BLaER1 treated with 17β-estradiol and CSF1 and Interleukin-3, amounts not matched to agents 10 nM and 100 nM (cell line): Measurements from ENCODE around the gene OR52A1.
"Not testable (repeated sequence)": the region's sequence is repeated elsewhere in the genome, so short reads cannot be mapped to it uniquely, and the experiment has no call there.

Experiments
- H3K27ac ChIP-seq, 11 experiments: shearing (Covaris generic); formaldehyde crosslinking; 2 replicates each; pipeline ENCODE4 v1.8.1; 2022
- H3K27me3 ChIP-seq, 11 experiments: shearing (Covaris generic); formaldehyde crosslinking; 2 replicates each; pipeline ENCODE4 v1.8.1; 2022
- H3K36me3 ChIP-seq, 11 experiments: shearing (Covaris generic); formaldehyde crosslinking; 2 replicates each; pipeline ENCODE4 v1.8.1; 2022
- H3K4me1 ChIP-seq, 10 experiments: shearing (Covaris generic); formaldehyde crosslinking; 2 replicates each; pipeline ENCODE4 v1.8.1; 2022
- H3K4me2 ChIP-seq, 11 experiments: shearing (Covaris generic); formaldehyde crosslinking; 2 replicates each; pipeline ENCODE4 v1.8.1; 2022
- H3K4me3 ChIP-seq, 10 experiments: shearing (Covaris generic); formaldehyde crosslinking; 2 replicates each; pipeline ENCODE4 v1.8.1; 2022
- H3K9ac ChIP-seq, 11 experiments: shearing (Covaris generic); formaldehyde crosslinking; 2 replicates each; pipeline ENCODE4 v1.8.1; 2022
- H3K9me3 ChIP-seq, 11 experiments: shearing (Covaris generic); formaldehyde crosslinking; replicated peaks in 1 of 11; 2 replicates each; pipeline ENCODE4 v1.8.1; 2022
- H4K20me1 ChIP-seq, 11 experiments: shearing (Covaris generic); formaldehyde crosslinking; 2 replicates each; pipeline ENCODE4 v1.8.1; 2022
- Cebpa-rat ChIP-seq, 11 experiments: shearing (Covaris generic); IDR thresholded peaks; 2 replicates each; pipeline ENCODE4 v1.8.1; 2022

Gene OR52A1

DNA sequence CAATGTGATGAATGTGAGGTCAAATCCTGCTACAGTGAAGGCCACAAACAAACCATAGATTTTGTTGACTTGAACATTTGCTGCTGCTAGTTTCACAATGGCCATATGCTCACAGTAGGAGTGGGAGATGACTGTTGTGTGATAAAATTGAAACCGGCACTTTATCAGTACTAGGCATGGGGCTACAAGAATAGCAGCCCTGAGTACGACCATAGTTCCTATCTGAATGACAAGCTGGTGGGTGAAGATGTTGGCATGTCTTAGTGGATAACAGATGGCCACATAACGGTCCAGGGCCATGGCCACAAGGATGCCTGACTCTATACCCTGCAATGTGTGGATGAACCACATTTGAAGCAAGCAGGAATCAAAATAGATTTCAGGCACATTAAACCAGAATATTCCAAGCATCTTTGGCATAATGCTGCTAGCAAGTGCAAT lies 2.8 kb downstream of the OR52A1 start:
- H3K36me3 ChIP-seq, result no peaks in the 10 kb centered on the region
- no peak overlapping the region for H3K4me2 ChIP-seq
- no peaks in the 10 kb centered on the region for H3K27me3 ChIP-seq
- peaks cover 0 to 28% (median 0%) of the 10 kb centered on the region in 10 experiments; a peak in 6 of 20 replicates for H3K4me1 ChIP-seq
- TF ChIP-seq Cebpa-rat (IDR thresholded peaks at IDR 0.05), result no peak
- H3K9ac ChIP-seq, result no peak overlapping the region
- H3K4me3 ChIP-seq, result no peak overlapping the region
- no peak overlapping the region for H3K27ac ChIP-seq
- no peaks in the 10 kb centered on the region for H4K20me1 ChIP-seq
- H3K9me3 ChIP-seq, result no peaks in the 10 kb centered on the region

DNA sequence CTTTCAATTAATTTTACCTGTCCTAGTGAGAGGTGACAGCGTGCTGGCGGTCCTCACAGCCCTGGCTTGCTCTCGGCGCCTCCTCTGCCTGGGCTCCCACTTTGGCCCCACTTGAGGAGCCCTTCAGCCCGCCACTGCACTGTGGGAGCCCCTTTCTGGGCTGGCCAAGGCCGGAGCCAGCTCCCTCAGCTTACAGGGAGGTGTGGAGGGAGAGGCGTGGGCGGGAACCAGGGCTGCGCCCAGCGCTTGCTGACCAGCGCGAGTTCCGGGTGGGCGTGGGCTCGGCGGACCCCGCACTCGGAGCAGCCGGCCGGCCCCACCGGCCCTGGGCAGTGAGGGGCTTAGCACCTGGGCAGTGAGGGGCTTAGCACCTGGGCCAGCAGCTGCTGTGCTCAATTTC lies 10.4 kb downstream of the OR52A1 start:
- not testable (repeated sequence) for H4K20me1 ChIP-seq, H3K27ac ChIP-seq, H3K4me2 ChIP-seq, H3K4me1 ChIP-seq, H3K27me3 ChIP-seq, H3K4me3 ChIP-seq, H3K9me3 ChIP-seq, H3K9ac ChIP-seq, H3K36me3 ChIP-seq

- TF ChIP-seq Cebpa-rat (IDR thresholded peaks at IDR 0.05), result no peak
Observed at GRCh38 chr11:5137996-5138395, 16.6 kb downstream of the OR52A1 start, which contains the start of gene OR52A5. Gene OR52A5 (minus strand): TSS chr11:5138356. CDS start chr11:5132642, 5,714 bp downstream.

GRCh38 chr11:5137014-5137413 lies 17.5 kb downstream of the OR52A1 start:
- H3K9ac ChIP-seq, result no peak overlapping the region
- no peak overlapping the region for H3K4me2 ChIP-seq
- H3K36me3 ChIP-seq, result no peaks in the 10 kb centered on the region
- no peak for TF ChIP-seq Cebpa-rat (IDR thresholded peaks at IDR 0.05)
- no peaks in the 10 kb centered on the region for H3K9me3 ChIP-seq
- H3K4me3 ChIP-seq, result no peak overlapping the region
- no peaks in the 10 kb centered on the region for H3K27me3 ChIP-seq
- H3K4me1 ChIP-seq, result no peaks in the 10 kb centered on the region
- H4K20me1 ChIP-seq, result no peaks in the 10 kb centered on the region
- no peak overlapping the region for H3K27ac ChIP-seq

More at GRCh38 chr11:5137996-5138395, 16.6 kb downstream of the OR52A1 start, which contains the start of gene OR52A5:
- H3K27me3 ChIP-seq, result no peaks in the 10 kb centered on the region
- no peaks in the 10 kb centered on the region for H3K9me3 ChIP-seq
- no peak within 1 kb of the TSS for H3K4me3 ChIP-seq
- H3K4me2 ChIP-seq, result no peak within 1 kb of the TSS
- H3K4me1 ChIP-seq, result no peaks in the 10 kb centered on the region
- H4K20me1 ChIP-seq, result no peaks in the 10 kb centered on the region
- no peak within 1 kb of the TSS for H3K9ac ChIP-seq
- no peaks in the 10 kb centered on the region for H3K36me3 ChIP-seq
- no peak within 1 kb of the TSS for H3K27ac ChIP-seq

DNA sequence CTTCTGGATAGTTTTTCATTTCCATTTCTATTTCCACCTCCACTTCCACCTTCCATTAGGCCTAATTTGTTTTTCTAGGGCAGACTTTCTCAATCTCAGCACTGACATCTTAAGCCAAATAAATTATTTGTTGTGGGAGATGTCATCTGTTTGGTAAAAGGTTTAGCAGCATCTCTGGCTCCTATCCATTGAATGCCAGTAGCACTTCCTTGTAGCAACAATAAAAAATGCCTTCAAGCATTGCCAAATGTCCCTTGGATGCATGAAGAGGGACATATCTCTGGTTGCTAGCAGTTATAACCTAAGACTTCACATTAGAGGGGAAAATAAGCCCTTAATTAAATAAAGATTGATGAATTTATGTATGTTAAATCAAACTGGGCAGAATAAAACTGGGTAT lies 18.3 kb downstream of the OR52A1 start:
- Histone ChIP-seq H3K9me3 (no peaks in the 10 kb centered on the region), H3K4me2 (no peak overlapping the region), H3K36me3 (no peaks in the 10 kb centered on the region), H3K9ac (no peak overlapping the region), H3K27ac (no peak overlapping the region), H3K27me3 (no peaks in the 10 kb centered on the region), H3K4me3 (no peak overlapping the region), H4K20me1 (no peaks in the 10 kb centered on the region), H3K4me1 (no peaks in the 10 kb centered on the region)
- no peak for TF ChIP-seq Cebpa-rat (IDR thresholded peaks at IDR 0.05)

GRCh38 chr11:5131584-5132335 lies 22.8 kb downstream of the OR52A1 start:
- no peak for TF ChIP-seq Cebpa-rat (IDR thresholded peaks at IDR 0.05)
- Histone ChIP-seq H3K27me3 (no peaks in the 10 kb centered on the region), H3K9ac (no peak overlapping the region), H3K36me3 (no peaks in the 10 kb centered on the region), H3K9me3 (no peaks in the 10 kb centered on the region), H3K4me1 (no peaks in the 10 kb centered on the region), H3K27ac (no peak overlapping the region), H3K4me2 (no peak overlapping the region), H3K4me3 (no peak overlapping the region), H4K20me1 (no peaks in the 10 kb centered on the region)

DNA sequence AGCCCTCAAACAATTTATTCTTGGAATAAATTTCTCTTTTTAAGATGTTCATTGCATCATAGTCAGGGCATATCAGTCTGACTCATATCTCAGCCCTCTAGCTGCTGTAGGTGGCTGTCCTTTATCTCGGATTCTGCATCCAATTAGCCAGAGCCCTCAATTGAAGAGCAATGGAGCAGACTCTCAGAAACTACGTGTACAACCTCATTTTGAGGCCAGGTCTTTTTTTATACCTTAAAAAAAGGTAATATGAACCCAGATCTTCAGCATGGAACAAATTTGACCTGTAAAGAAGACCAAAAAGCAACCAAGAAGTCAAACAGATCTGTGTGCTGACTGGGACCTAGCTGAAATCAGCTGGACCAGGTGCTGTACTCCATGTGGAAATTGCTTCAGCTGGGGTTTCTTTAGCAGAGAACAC lies 25.1 kb downstream of the OR52A1 start:
- no peak overlapping the region for H3K27ac ChIP-seq
- no peak overlapping the region for H3K4me3 ChIP-seq
- H3K4me2 ChIP-seq, result no peak overlapping the region

GRCh38 chr11:5124891-5125620 lies 29.5 kb downstream of the OR52A1 start:
- no peak for TF ChIP-seq Cebpa-rat (IDR thresholded peaks at IDR 0.05)
- H3K27ac ChIP-seq, result no peak overlapping the region
- no peaks in the 10 kb centered on the region for H3K4me1 ChIP-seq
- H3K9me3 ChIP-seq, result no peaks in the 10 kb centered on the region
- H3K27me3 ChIP-seq, result no peaks in the 10 kb centered on the region
- no peaks in the 10 kb centered on the region for H3K36me3 ChIP-seq
- H3K4me2 ChIP-seq, result no peak overlapping the region
- H4K20me1 ChIP-seq, result no peaks in the 10 kb centered on the region
- no peak overlapping the region for H3K9ac ChIP-seq
- no peak overlapping the region for H3K4me3 ChIP-seq

More for the DNA sequence above, 25.1 kb downstream of the OR52A1 start:
- Histone ChIP-seq H3K27me3 (no peaks in the 10 kb centered on the region), H3K9ac (no peak overlapping the region), H3K9me3 (no peaks in the 10 kb centered on the region), H4K20me1 (no peaks in the 10 kb centered on the region), H3K4me1 (no peaks in the 10 kb centered on the region), H3K36me3 (no peaks in the 10 kb centered on the region)
- TF ChIP-seq Cebpa-rat (IDR thresholded peaks at IDR 0.05), result no peak

DNA sequence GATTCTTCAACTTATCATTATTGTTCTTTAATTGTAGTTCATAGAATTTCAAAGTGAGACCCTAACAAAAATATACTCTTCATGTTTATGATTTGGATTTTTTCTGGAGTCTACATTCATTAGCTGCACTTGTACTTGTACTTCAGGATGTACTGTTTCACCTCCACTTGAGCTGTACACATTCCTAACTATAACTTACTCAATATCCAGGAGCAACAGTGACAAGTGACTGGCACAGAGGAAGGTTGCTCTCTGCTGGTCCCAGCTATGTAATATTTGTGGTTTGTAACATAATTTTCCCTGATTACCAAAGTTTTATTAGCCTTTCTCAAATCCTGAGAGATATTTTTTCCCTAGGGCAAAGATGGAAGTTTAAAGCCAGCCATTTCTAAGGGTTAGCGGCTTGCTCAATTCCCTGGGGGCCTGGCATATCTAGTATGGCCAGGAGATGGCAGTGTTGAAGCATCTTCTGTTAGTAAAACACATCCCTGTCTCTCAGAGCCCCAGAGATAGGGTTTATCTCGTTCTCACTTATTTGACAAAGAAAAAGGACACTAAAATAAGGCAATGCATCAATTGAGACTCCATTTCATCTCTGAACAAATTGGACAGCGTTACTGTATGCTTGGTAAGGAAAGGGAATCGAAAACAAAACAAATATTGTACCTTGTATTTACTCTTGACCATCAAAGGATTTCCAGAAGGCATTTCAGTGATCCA lies 30.6 kb downstream of the OR52A1 start:
- no peak overlapping the region for H3K4me2 ChIP-seq
- no peak for TF ChIP-seq Cebpa-rat (IDR thresholded peaks at IDR 0.05)
- H3K36me3 ChIP-seq, result no peaks in the 10 kb centered on the region
- H4K20me1 ChIP-seq, result no peaks in the 10 kb centered on the region
- H3K4me3 ChIP-seq, result no peak overlapping the region
- H3K4me1 ChIP-seq, result no peaks in the 10 kb centered on the region
- no peaks in the 10 kb centered on the region for H3K9me3 ChIP-seq
- no peak overlapping the region for H3K27ac ChIP-seq
- no peaks in the 10 kb centered on the region for H3K27me3 ChIP-seq
- H3K9ac ChIP-seq, result no peak overlapping the region
